Caco-2 (cell line): Measurements from ENCODE around the gene ZNF428. TPM values are rescaled to one million over a fixed set of nuclear protein-coding genes. Genes with fewer than 3 reads are reported as not detected.

Experiments used
- BruUV-seq: library from RNA; stranded (reverse); fragments of 400-500 nt; replicated peaks from 2 replicates; lab custom pipeline; 2021; lab: Mats Ljungman, UMichigan
- CTCF ChIA-PET: fragments of 300-600 bp; sonication (Branson Sonifier 250); formaldehyde crosslinking; loops from one replicate; lab custom pipeline; 2022; ENCODE audit warnings: antibody characterized with exemption; lab: Charles Lee
- POLR2A ChIA-PET: fragments of 300-600 bp; sonication (Branson Sonifier 250); formaldehyde crosslinking; loops from one replicate; lab custom pipeline; 2022; ENCODE audit warnings: antibody characterized with exemption; lab: Charles Lee
- DNase-seq, 2 experiments: peaks; one replicate each; pipeline versions ENCODE4 v3.0.0 to v3.0.0-alpha.2; 2020 to 2022
- H3K27me3 ChIP-seq: replicated peaks from 2 replicates; pipeline ENCODE4 v1.6.0; 2011; ENCODE audit warnings: low read length; ENCODE audit not compliant: control insufficient read depth, insufficient read depth
- H3K36me3 ChIP-seq: 2 replicates; pipeline ENCODE4 v1.5.1; 2011; ENCODE audit warnings: low read length; ENCODE audit not compliant: control insufficient read depth, insufficient read depth
- H3K4me1 ChIP-seq: fragments of 250-450 bp; sonication (Bioruptor Pico); 2 replicates; pipeline ENCODE4 v1.5.1; 2020; ENCODE audit warnings: mild to moderate bottlenecking
- H3K4me3 ChIP-seq: 2 replicates; pipeline ENCODE4 v1.5.1; 2011; ENCODE audit warnings: low read depth, mild to moderate bottlenecking, control low read depth, low read length
- H3K9me3 ChIP-seq: fragments of 250-450 bp; sonication (Bioruptor Pico); 2 replicates; pipeline ENCODE4 v1.5.1; 2020; ENCODE audit warnings: mild to moderate bottlenecking, moderate library complexity
- H3K27ac Mint-ChIP-seq: one replicate; pipeline ENCODE4 v1.8.0; 2022; ENCODE audit warnings: mixed read lengths; ENCODE audit not compliant: unreplicated experiment
- H3K27me3 Mint-ChIP-seq: one replicate; pipeline ENCODE4 v1.8.0; 2022; ENCODE audit warnings: mixed read lengths; ENCODE audit not compliant: insufficient read depth, unreplicated experiment
- H3K36me3 Mint-ChIP-seq: one replicate; pipeline ENCODE4 v1.8.0; 2022; ENCODE audit warnings: mild to moderate bottlenecking, mixed read lengths; ENCODE audit not compliant: insufficient read depth, unreplicated experiment
- H3K4me1 Mint-ChIP-seq: one replicate; pipeline ENCODE4 v1.8.0; 2022; ENCODE audit warnings: low read depth, mixed read lengths; ENCODE audit not compliant: unreplicated experiment
- H3K4me3 Mint-ChIP-seq: one replicate; pipeline ENCODE4 v1.8.0; 2022; ENCODE audit warnings: mild to moderate bottlenecking, moderate library complexity, mixed read lengths; ENCODE audit not compliant: unreplicated experiment
- H3K9me3 Mint-ChIP-seq: one replicate; pipeline ENCODE4 v1.8.0; 2022; ENCODE audit warnings: mixed read lengths; ENCODE audit not compliant: unreplicated experiment
- CTCF ChIP-seq, 2 experiments: fragments of 200-600 bp in 1 of 2; IDR thresholded peaks; 1 replicate in 1 of 2; 2 replicates in 1 of 2; pipeline versions ENCODE4 v1.5.1 to v1.8.0; 2011 to 2022; ENCODE audit warnings: antibody characterized with exemption in 1 of 2, control low read depth in 1 of 2, inconsistent platforms in 1 of 2, low read depth in 1 of 2, low read length in 1 of 2, mild to moderate bottlenecking in 1 of 2, moderate library complexity in 1 of 2; ENCODE audit not compliant: insufficient read depth in 1 of 2, severe bottlenecking in 1 of 2, unreplicated experiment in 1 of 2
- intact Hi-C: fragments of 100-400 bp; cut with micrococcal nuclease; formaldehyde crosslinking; loops from one replicate; pipeline ENCODE4 v1.10.0; 2022; ENCODE audit not compliant: unreplicated experiment
- total RNA-seq: library from RNA; stranded (reverse); gene quantifications from 2 replicates; pipeline ENCODE4 v1.2.3, GENCODE V29; 2022

ZNF428 gene
- total RNA-seq, 1 experiment from 2014 or later: 38.9 TPM

- Mint-ChIP-seq H3K36me3 (peaks cover 5% of the 10 kb centered on the region), H3K4me1 (no peaks in the 10 kb centered on the region), H3K27ac (no peak overlapping the region), H3K27me3 (no peaks in the 10 kb centered on the region), H3K4me3 (no peak overlapping the region), H3K9me3 (peaks cover 20% of the 10 kb centered on the region)
- Histone ChIP-seq H3K4me1 (no peaks in the 10 kb centered on the region), H3K36me3 (no peaks in the 10 kb centered on the region), H3K27me3 (no peaks in the 10 kb centered on the region), H3K4me3 (no peak overlapping the region), H3K9me3 (no peaks in the 10 kb centered on the region)
- no peak for TF ChIP-seq CTCF (IDR thresholded peaks at IDR 0.05; ENCODE audit: insufficient read depth in 1 of 2, low read depth in 1 of 2, low read length in 1 of 2, severe bottlenecking in 1 of 2, unreplicated experiment in 1 of 2)
- no TSS peak for BruUV-seq
- CTCF ChIA-PET: interaction anchor here (1.9 kb wide), 1 partner anchor 10 kb away, joined by 5 read pairs; no protein-coding TSS in a partner anchor
- intact Hi-C loops: loop anchor here (10.0 kb wide), 2 partner anchors 124 to 214 kb away; partner anchors contain the start of gene ZNF575
- POLR2A ChIA-PET: no interaction called here
- no peak for DNase-seq
Measured at GRCh38 chr19:43658494-43658893, 39.1 kb upstream of the ZNF428 start.

GRCh38 chr19:43658001-43658400 is 38.6 kb upstream of the ZNF428 start:
- Histone ChIP-seq H3K4me1 (no peaks in the 10 kb centered on the region), H3K4me3 (no peak overlapping the region), H3K36me3 (no peaks in the 10 kb centered on the region), H3K9me3 (no peaks in the 10 kb centered on the region), H3K27me3 (no peaks in the 10 kb centered on the region)
- Mint-ChIP-seq H3K4me3 (no peak overlapping the region), H3K4me1 (no peaks in the 10 kb centered on the region), H3K9me3 (peaks cover 20% of the 10 kb centered on the region), H3K27me3 (no peaks in the 10 kb centered on the region), H3K27ac (no peak overlapping the region), H3K36me3 (peaks cover 5% of the 10 kb centered on the region)
- DNase-seq: no peak
- intact Hi-C loops: loop anchor here (10.0 kb wide), 2 partner anchors 123 to 213 kb away; partner anchors contain the start of gene ZNF575
- ChIA-PET POLR2A (no interaction called here), CTCF (no interaction called here)
- no peak for TF ChIP-seq CTCF (IDR thresholded peaks at IDR 0.05; ENCODE audit: insufficient read depth in 1 of 2, low read depth in 1 of 2, low read length in 1 of 2, severe bottlenecking in 1 of 2, unreplicated experiment in 1 of 2)
- no TSS peak for BruUV-seq

- Histone ChIP-seq H3K4me1 (no peaks in the 10 kb centered on the region), H3K4me3 (no peak overlapping the region), H3K27me3 (no peaks in the 10 kb centered on the region), H3K36me3 (no peaks in the 10 kb centered on the region), H3K9me3 (no peaks in the 10 kb centered on the region)
- H3K4me1 Mint-ChIP-seq: no peaks in the 10 kb centered on the region
- ChIA-PET POLR2A (no interaction called here), CTCF (no interaction called here)
- peaks cover 20% of the 10 kb centered on the region for H3K9me3 Mint-ChIP-seq
- H3K27ac Mint-ChIP-seq: no peak overlapping the region
- H3K4me3 Mint-ChIP-seq: no peak overlapping the region
- no peak for TF ChIP-seq CTCF (IDR thresholded peaks at IDR 0.05; ENCODE audit: insufficient read depth in 1 of 2, low read depth in 1 of 2, low read length in 1 of 2, severe bottlenecking in 1 of 2, unreplicated experiment in 1 of 2)
- no peaks in the 10 kb centered on the region for H3K27me3 Mint-ChIP-seq
- H3K36me3 Mint-ChIP-seq: peaks cover 5% of the 10 kb centered on the region
- intact Hi-C loops: loop anchor here (10.0 kb wide), 2 partner anchors 122 to 212 kb away; partner anchors contain the start of gene ZNF575
- no peak for DNase-seq
- BruUV-seq: no TSS peak
Measured at GRCh38 chr19:43656436-43656835, 37.0 kb upstream of the ZNF428 start.
